ENCODE measurements around the gene UNKL. TPM values are rescaled to one million over a fixed set of nuclear protein-coding genes. Genes with fewer than 3 reads are reported as not detected.

UNKL gene
- total RNA-seq, 2 experiments from 2014 or later = 19.6 to 24.9 TPM

DNA sequence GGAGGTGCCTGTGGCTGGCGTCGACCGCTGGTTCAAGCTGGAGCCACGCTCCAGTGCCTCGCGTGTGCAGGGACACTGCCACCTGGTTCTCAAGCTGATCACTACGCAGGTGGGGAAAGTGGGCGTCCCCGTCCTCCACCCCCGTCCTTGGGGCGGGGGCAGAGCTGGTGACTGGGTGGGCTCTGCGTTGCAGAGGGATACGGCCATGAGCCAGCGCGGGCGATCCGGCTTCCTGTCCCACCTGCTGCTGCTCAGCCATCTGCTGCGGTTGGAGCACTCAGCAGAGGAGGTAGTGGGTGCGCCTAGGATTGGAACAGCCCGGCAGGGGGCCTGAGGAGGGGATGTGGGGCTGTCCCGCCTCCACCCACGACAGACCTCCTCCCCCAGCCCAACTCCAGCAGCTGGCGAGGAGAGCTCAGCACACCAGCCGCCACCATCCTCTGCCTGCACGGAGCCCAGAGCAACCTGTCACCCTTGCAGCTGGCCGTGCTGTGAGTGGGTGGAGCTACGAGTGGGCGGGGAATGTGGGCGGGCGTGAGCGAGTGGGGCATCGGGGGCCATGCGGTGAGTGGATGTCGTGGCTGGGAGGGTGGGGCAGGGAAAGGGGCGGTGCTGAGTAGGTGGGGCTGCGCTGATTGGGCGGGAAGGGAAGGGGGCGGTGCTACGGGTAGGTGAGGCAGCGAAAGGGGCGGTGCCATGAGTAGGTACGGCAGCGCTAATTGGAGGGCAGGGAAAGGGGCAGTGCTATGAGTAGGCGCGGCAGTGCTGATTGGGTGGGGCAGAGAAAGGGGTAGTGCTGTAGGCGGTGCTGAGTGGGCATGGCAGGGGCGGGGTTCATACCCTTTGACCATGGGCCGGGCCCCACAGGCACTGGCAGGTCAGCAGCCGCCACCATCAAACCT lies 71.7 kb downstream of the UNKL start:
- Mint-ChIP-seq H3K27me3 (ENCODE audit: low read depth) (no peaks in the 10 kb centered on the region), H3K4me1 (ENCODE audit: low read depth) (peaks cover 17% of the 10 kb centered on the region), H3K9me3 (ENCODE audit: insufficient read depth) (no peaks in the 10 kb centered on the region), H3K27ac (peak overlapping the region; percentile 81), H3K4me3 (peak overlapping the region; percentile 72), H3K36me3 (ENCODE audit: low read depth) (no peaks in the 10 kb centered on the region)
- POLR2A ChIA-PET = interaction anchor here (1.0 to 1.6 kb wide), 4 partner anchors 11 to 78 kb away, joined by 4 to 6 read pairs (median 4); partner anchors contain the start of gene UBE2I
- ATAC-seq = peak; percentile 95
- peak; percentile 98 for DNase-seq
- CTCF ChIA-PET = interaction anchor here (1.2 to 1.5 kb wide), 2 partner anchors 11 to 42 kb away, joined by 4 to 8 read pairs; no protein-coding TSS in a partner anchor

- Mint-ChIP-seq H3K27ac (peak overlapping the region; percentile 81), H3K4me3 (peak overlapping the region; percentile 72), H3K27me3 (ENCODE audit: low read depth) (no peaks in the 10 kb centered on the region), H3K9me3 (ENCODE audit: insufficient read depth) (no peaks in the 10 kb centered on the region), H3K36me3 (ENCODE audit: low read depth) (no peaks in the 10 kb centered on the region), H3K4me1 (ENCODE audit: low read depth) (peaks cover 17% of the 10 kb centered on the region)
- DNase-seq (no peak), ATAC-seq (no peak)
- POLR2A ChIA-PET = interaction anchor here (0.6 to 1.6 kb wide), 3 partner anchors 10 to 30 kb away, joined by 3 to 6 read pairs (median 5); no protein-coding TSS in a partner anchor
- CTCF ChIA-PET = interaction anchor here (1.5 kb wide), 1 partner anchor 10 kb away, joined by 8 read pairs; no protein-coding TSS in a partner anchor
Measured at GRCh38 chr16:1341495-1342420, 72.7 kb downstream of the UNKL start.

DNA sequence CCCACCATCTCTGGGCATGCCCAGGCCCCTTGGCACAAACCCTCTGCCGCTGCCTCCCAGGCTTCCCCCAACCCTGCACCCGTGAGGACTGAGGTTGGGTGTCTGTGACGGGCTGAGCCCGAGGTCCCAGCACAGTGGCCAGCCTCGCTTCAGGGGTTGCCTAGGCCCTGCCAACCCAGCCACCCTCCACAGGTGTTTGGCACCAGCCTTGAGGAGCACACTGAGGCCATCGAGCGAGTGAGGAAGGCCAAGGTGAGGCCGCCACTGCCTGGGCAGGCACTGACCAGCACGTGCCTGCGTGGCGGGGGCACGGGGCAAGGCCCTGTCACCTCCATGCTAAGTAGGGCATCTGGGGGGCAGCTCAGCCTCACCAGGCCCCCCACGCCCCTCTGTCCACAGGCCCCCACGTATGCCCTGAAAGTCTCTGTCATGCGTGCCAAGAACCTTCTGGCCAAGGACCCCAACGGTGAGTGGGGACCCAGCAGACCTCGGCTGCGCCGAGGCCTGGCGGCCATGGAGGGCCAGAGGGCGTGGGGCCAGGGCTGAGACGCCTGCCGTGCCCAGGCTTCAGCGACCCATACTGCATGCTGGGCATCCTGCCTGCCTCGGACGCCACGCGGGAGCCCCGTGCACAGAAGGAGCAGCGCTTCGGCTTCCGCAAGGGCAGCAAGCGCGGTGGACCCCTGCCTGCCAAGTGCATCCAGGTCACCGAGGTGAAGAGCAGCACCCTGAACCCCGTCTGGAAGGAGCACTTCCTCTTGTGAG lies 73.6 kb downstream of the UNKL start:
- H3K4me1 Mint-ChIP-seq (ENCODE audit: low read depth) = peaks cover 17% of the 10 kb centered on the region
- ChIA-PET CTCF (no interaction called here), POLR2A (no interaction called here)
- peak overlapping the region; percentile 34 for H3K27ac Mint-ChIP-seq
- no peaks in the 10 kb centered on the region for H3K36me3 Mint-ChIP-seq (ENCODE audit: low read depth)
- no peak for DNase-seq
- no peaks in the 10 kb centered on the region for H3K9me3 Mint-ChIP-seq (ENCODE audit: insufficient read depth)
- no peak overlapping the region for H3K4me3 Mint-ChIP-seq
- peaks cover 5% of the 10 kb centered on the region for H3K27me3 Mint-ChIP-seq (ENCODE audit: low read depth)
- no peak for ATAC-seq

DNA sequence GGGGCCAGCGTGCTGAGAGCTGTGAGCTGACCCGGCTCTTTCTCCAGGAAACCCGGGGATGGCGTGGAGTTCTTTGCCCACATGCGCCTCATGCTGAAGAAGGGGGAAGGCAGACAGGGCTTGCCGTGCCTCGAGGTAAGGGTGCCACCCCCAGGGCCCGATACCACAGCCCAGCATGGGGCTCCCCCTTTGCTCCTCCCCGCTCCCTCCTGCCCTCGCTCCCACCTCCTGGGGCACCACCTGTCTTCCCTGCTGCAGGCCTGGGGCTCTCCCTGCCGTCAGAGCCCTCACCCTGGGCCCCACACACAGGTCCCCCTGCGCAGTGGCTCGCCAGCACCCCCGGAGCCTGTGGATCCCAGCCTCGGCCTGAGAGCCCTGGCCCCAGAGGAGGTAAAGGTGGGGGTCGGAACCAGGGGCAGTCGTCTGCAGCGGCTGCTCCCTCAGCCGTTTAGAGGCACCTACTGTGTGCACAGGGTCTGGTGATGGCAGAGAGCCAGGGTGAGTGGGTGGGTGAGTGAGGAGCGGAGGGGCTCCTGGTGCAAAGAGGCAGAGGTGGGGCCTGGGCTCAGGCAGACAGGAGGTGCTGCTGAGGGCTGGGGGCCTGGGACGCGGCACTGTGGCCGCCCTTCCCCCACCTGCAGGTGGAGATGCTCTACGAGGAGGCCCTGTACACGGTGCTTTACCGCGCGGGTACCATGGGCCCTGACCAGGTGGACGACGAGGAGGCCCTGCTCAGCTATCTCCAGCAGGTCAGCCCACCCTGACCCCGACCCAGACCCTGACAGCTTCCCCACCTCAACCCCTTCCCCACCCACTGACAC lies 75.4 kb downstream of the UNKL start:
- no peak for DNase-seq
- no peaks in the 10 kb centered on the region for H3K36me3 Mint-ChIP-seq (ENCODE audit: low read depth)
- no peak overlapping the region for H3K4me3 Mint-ChIP-seq
- no peak for ATAC-seq
- POLR2A ChIA-PET = no interaction called here
- peaks cover 17% of the 10 kb centered on the region for H3K4me1 Mint-ChIP-seq (ENCODE audit: low read depth)
- CTCF ChIA-PET = no interaction called here
- no peaks in the 10 kb centered on the region for H3K9me3 Mint-ChIP-seq (ENCODE audit: insufficient read depth)
- no peak overlapping the region for H3K27ac Mint-ChIP-seq
- H3K27me3 Mint-ChIP-seq (ENCODE audit: low read depth) = peaks cover 17% of the 10 kb centered on the region

DNA sequence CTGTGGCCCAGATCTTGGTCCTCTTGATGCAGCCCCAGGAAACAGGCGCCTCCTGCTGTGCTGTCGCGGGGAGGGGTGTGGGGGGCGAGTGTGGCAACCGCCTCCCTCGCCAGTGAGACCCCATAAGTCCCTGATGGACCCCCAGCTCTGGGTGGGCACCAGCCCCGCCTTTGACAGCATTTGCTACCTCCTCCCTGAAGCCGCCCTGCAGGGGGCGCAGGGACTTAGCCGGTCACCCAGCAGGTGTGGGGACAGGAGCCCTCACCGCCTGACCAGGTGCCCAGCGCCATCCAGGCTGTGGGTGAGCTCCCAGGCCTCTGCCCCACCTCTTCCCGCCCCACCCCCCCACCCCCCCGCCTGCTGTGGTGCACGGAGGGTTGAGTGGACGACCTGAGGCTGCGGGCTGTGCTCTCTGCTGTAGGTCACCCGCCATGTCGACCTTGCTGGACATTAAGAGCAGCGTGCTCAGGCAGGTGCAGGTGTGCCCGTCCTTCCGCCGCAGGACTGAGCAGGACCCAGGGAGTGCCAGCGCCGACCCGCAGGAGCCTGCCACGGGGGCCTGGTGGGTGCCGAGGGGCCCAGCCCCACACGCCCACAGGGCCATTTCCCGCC lies 76.3 kb downstream of the UNKL start:
- peak; percentile 55 for DNase-seq
- no peak overlapping the region for H3K27ac Mint-ChIP-seq
- POLR2A ChIA-PET = no interaction called here
- no peaks in the 10 kb centered on the region for H3K36me3 Mint-ChIP-seq (ENCODE audit: low read depth)
- ATAC-seq = no peak
- peaks cover 14% of the 10 kb centered on the region for H3K4me1 Mint-ChIP-seq (ENCODE audit: low read depth)
- H3K4me3 Mint-ChIP-seq = no peak overlapping the region
- CTCF ChIA-PET = no interaction called here
- peaks cover 17% of the 10 kb centered on the region for H3K27me3 Mint-ChIP-seq (ENCODE audit: low read depth)
- H3K9me3 Mint-ChIP-seq (ENCODE audit: insufficient read depth) = no peaks in the 10 kb centered on the region

DNA sequence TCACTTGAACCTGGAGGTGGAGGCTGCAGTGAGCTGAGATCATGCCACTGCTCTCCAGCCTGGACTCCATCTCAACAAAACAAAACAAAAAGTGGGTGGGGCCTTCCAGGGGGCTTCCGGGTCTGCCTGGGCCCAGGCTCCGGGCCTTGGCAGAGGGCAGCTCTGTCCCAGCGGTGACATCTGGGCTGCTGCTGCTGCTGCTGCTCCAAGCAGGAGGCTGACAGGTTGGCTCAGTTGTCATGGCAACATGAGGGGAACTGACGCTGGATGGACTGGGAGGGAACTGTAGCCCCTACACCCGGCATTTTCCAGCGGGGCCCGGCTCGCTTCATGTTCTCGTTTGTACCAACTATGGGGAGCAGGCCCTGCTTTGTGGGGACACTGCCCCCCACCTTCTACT lies 77.0 kb downstream of the UNKL start:
- ChIA-PET POLR2A (no interaction called here), CTCF (no interaction called here)
- Mint-ChIP-seq H3K4me1 (ENCODE audit: low read depth) (peaks cover 11% of the 10 kb centered on the region), H3K27ac (no peak overlapping the region), H3K27me3 (ENCODE audit: low read depth) (peaks cover 20% of the 10 kb centered on the region), H3K9me3 (ENCODE audit: insufficient read depth) (no peaks in the 10 kb centered on the region), H3K36me3 (ENCODE audit: low read depth) (no peaks in the 10 kb centered on the region), H3K4me3 (no peak overlapping the region)
- DNase-seq = no peak
- no peak for ATAC-seq

DNA sequence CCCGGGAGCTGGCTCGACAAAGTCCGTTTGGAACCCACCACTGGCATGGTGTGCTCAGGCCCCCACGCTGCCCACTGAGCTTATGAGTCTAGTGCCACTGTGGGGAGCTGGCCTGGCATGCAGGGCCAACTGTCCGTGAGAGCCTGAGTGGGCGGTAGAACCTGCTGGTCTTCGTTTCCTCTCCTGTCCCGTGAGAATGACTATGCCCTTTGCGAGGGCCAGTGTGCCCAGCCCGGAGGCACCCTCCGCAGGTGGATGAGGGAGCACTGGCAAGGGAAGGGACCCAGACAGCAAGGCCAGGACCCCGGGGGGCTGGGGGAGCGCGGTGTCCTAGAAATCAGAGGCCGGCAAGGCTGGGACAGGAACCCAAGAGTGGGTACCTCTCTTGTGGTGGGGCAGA lies 77.9 kb downstream of the UNKL start:
- POLR2A ChIA-PET = no interaction called here
- Mint-ChIP-seq H3K4me3 (no peak overlapping the region), H3K9me3 (ENCODE audit: insufficient read depth) (no peaks in the 10 kb centered on the region), H3K27ac (no peak overlapping the region), H3K27me3 (ENCODE audit: low read depth) (peaks cover 29% of the 10 kb centered on the region), H3K36me3 (ENCODE audit: low read depth) (no peaks in the 10 kb centered on the region), H3K4me1 (ENCODE audit: low read depth) (peaks cover 10% of the 10 kb centered on the region)
- no peak for DNase-seq
- no peak for ATAC-seq
- CTCF ChIA-PET = interaction anchor here (1.6 kb wide), 1 partner anchor 12 kb away, joined by 3 read pairs; no protein-coding TSS in a partner anchor

- no peaks in the 10 kb centered on the region for H3K9me3 Mint-ChIP-seq (ENCODE audit: insufficient read depth)
- H3K4me3 Mint-ChIP-seq = no peak overlapping the region
- DNase-seq (peak; percentile 42), ATAC-seq (no peak)
- ChIA-PET CTCF (interaction anchor here (1.6 kb wide), 1 partner anchor 12 kb away, joined by 3 read pairs; no protein-coding TSS in a partner anchor), POLR2A (no interaction called here)
- H3K27me3 Mint-ChIP-seq (ENCODE audit: low read depth) = peaks cover 30% of the 10 kb centered on the region
- no peaks in the 10 kb centered on the region for H3K36me3 Mint-ChIP-seq (ENCODE audit: low read depth)
- H3K4me1 Mint-ChIP-seq (ENCODE audit: low read depth) = peaks cover 15% of the 10 kb centered on the region
- H3K27ac Mint-ChIP-seq = no peak overlapping the region
Measured at GRCh38 chr16:1335996-1336395, 78.5 kb downstream of the UNKL start.

DNA sequence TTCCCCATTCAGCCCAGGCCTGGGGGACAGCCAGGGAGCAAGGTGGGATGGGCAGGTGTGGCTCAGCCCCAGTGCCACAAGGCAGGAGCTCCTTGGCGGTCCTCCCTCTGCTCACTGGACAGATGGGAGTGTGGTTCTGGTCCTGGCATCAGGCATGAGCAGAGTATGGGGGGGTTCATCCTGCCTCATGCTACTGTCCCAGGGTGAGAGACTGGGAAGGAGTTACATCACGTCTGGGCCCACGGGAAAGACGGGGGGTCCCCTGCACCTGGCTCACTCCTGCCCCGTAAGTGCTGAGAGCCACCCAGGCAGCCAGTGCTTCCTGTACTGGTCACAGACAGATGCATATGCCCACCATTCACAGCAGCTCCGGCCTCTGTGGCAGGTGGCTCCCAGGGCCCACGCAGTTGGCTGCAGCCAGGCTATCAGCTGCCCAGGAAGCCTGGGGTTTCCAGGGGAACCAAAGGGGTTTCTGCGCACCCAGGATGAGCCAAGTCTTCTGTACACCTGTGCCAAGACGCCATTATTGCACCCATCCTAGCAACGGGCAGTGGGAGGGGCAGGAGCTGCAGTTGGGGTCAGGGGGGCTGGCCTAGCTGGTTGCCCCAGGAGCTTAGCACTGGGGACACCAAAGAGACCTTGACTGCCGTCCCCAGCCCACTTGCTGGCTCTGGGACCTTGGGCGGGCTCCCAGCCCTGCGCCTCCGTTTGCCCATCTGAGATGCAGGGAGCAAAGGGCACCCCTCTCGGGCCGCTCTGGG lies 79.1 kb downstream of the UNKL start:
- Mint-ChIP-seq H3K4me3 (no peak overlapping the region), H3K9me3 (ENCODE audit: insufficient read depth) (no peaks in the 10 kb centered on the region), H3K27ac (no peak overlapping the region), H3K36me3 (ENCODE audit: low read depth) (no peaks in the 10 kb centered on the region), H3K4me1 (ENCODE audit: low read depth) (peaks cover 15% of the 10 kb centered on the region), H3K27me3 (ENCODE audit: low read depth) (peaks cover 30% of the 10 kb centered on the region)
- CTCF ChIA-PET = interaction anchor here (1.2 to 1.6 kb wide), 2 partner anchors 11 to 28 kb away, joined by 3 to 5 read pairs; no protein-coding TSS in a partner anchor
- ATAC-seq (no peak), DNase-seq (no peak)
- POLR2A ChIA-PET = no interaction called here

- ChIA-PET POLR2A (interaction anchor here (0.5 kb wide), 1 partner anchor 23 kb away, joined by 3 read pairs; no protein-coding TSS in a partner anchor), CTCF (interaction anchor here (1.2 kb wide), 1 partner anchor 29 kb away, joined by 5 read pairs; no protein-coding TSS in a partner anchor)
- no peak for DNase-seq
- no peaks in the 10 kb centered on the region for H3K9me3 Mint-ChIP-seq (ENCODE audit: insufficient read depth)
- H3K27me3 Mint-ChIP-seq (ENCODE audit: low read depth) = peaks cover 30% of the 10 kb centered on the region
- H3K4me1 Mint-ChIP-seq (ENCODE audit: low read depth) = peaks cover 15% of the 10 kb centered on the region
- no peaks in the 10 kb centered on the region for H3K36me3 Mint-ChIP-seq (ENCODE audit: low read depth)
- no peak overlapping the region for H3K4me3 Mint-ChIP-seq
- no peak overlapping the region for H3K27ac Mint-ChIP-seq
- no peak for ATAC-seq
Measured at GRCh38 chr16:1334739-1335138, 79.8 kb downstream of the UNKL start.
